HCT116 (cell line): ENCODE results near the gene CHRNB4. TPM values are rescaled to one million over a fixed set of nuclear protein-coding genes. Genes with fewer than 3 reads are reported as not detected.

Experiments
- ATAC-seq: fragments of 200-7000 bp; cut with Tn5 transposase; 2 replicates; pipeline ENCODE4 v1.9.1; 2020; ENCODE audit warnings: mild to moderate bottlenecking, moderate library complexity
- BruUV-seq: library from RNA; stranded (reverse); fragments of 400-500 nt; replicated peaks from 2 replicates; lab custom pipeline; 2021; lab: Mats Ljungman, UMichigan
- CTCF ChIA-PET: fragments of 300-600 bp; sonication (Branson Sonifier 250); formaldehyde crosslinking; loops from one replicate; lab custom pipeline; 2021; ENCODE audit warnings: antibody characterized with exemption; lab: Charles Lee
- POLR2A ChIA-PET: fragments of 300-600, 350-600 bp; sonication (Branson Sonifier 250); formaldehyde crosslinking; loops from one replicate; lab custom pipeline; 2021; ENCODE audit warnings: antibody characterized with exemption; lab: Charles Lee
- RAD21 ChIA-PET, 2 experiments: fragments of 300-600 bp; sonication (Branson Sonifier 250); formaldehyde crosslinking; loops; one replicate each; lab custom pipeline; 2023; ENCODE audit warnings: low total read pairs in 2 of 2; ENCODE audit not compliant: uncharacterized antibody in 2 of 2, unreplicated experiment in 2 of 2, low non-redundant PET in 1 of 2; lab: Charles Lee
- DNase-seq: peaks from one replicate; pipeline ENCODE4 v3.0.0-alpha.2; 2010; ENCODE audit warnings: low read depth, low spot score
- H2AFZ ChIP-seq: fragments of 200-600 bp; shearing (Covaris generic), sonication (generic); 2 replicates; pipeline ENCODE4 v1.6.1; 2017; ENCODE audit warnings: low read depth, mixed run types, mixed read lengths, antibody characterized with exemption, low read length; ENCODE audit not compliant: poor library complexity, severe bottlenecking
- H3K27ac ChIP-seq: 2 replicates; pipeline ENCODE4 v1.5.1; 2012; ENCODE audit warnings: low read depth, low read length
- H3K27me3 ChIP-seq: fragments of 200-600 bp; sonication (generic); 2 replicates; pipeline ENCODE4 v1.6.1; 2016; ENCODE audit warnings: mixed run types, low read length, mixed read lengths; ENCODE audit not compliant: insufficient read depth
- H3K36me3 ChIP-seq, 2 experiments: fragments of 200-500 bp in 1 of 2; fragments of 200-600 bp in 1 of 2; sonication (Bioruptor generic) in 1 of 2; sonication (generic) in 1 of 2; 2 replicates each; pipeline versions ENCODE4 v1.5.1 to v1.6.1; 2014 to 2016; ENCODE audit warnings: low read length in 2 of 2, inconsistent platforms in 1 of 2, mixed read lengths in 1 of 2, mixed run types in 1 of 2; ENCODE audit not compliant: insufficient read depth in 2 of 2, control insufficient read depth in 1 of 2
- H3K4me1 ChIP-seq, 2 experiments: fragments of 200-600 bp in 1 of 2; sonication (generic) in 1 of 2; 2 replicates each; pipeline versions ENCODE4 v1.5.1 to v1.6.1; 2012 to 2017; ENCODE audit warnings: low read length in 2 of 2, inconsistent platforms in 1 of 2, mild to moderate bottlenecking in 1 of 2, mixed read lengths in 1 of 2, mixed run types in 1 of 2, moderate library complexity in 1 of 2; ENCODE audit not compliant: insufficient read depth in 2 of 2, control insufficient read depth in 1 of 2
- H3K4me2 ChIP-seq: fragments of 200-600 bp; sonication (generic); 2 replicates; pipeline ENCODE4 v1.6.1; 2017; ENCODE audit warnings: mixed run types, low read length, mixed read lengths
- H3K4me3 ChIP-seq, 2 experiments: fragments of 200-600 bp in 1 of 2; sonication (generic) in 1 of 2; replicated peaks in 1 of 2; 2 replicates each; pipeline ENCODE4 v1.5.1; 2011 to 2016; ENCODE audit warnings: low read length in 2 of 2, control low read depth in 1 of 2, low read depth in 1 of 2, mild to moderate bottlenecking in 1 of 2, mixed read lengths in 1 of 2, mixed run types in 1 of 2
- H3K79me2 ChIP-seq: fragments of 200-600 bp; sonication (generic); 2 replicates; pipeline ENCODE4 v1.6.1; 2017; ENCODE audit warnings: mild to moderate bottlenecking, mixed run types, low read length, moderate library complexity, mixed read lengths; ENCODE audit not compliant: insufficient read depth
- H3K9ac ChIP-seq: fragments of 200-600 bp; sonication (generic); 2 replicates; pipeline ENCODE4 v1.6.1; 2016; ENCODE audit warnings: low read length, mixed read lengths
- H3K9me2 ChIP-seq: fragments of 200-600 bp; sonication (generic), shearing (Covaris generic); 2 replicates; pipeline ENCODE4 v1.6.1; 2017; ENCODE audit warnings: mixed run types, mild to moderate bottlenecking, moderate library complexity; ENCODE audit not compliant: insufficient read depth
- H3K9me3 ChIP-seq, 2 experiments: fragments of 200-500 bp in 1 of 2; fragments of 200-600 bp in 1 of 2; sonication (Bioruptor generic) in 1 of 2; sonication (generic) in 1 of 2; 2 replicates each; pipeline ENCODE4 v1.6.1; 2014 to 2017; ENCODE audit warnings: low read length in 2 of 2, mixed read lengths in 2 of 2, inconsistent platforms in 1 of 2, low read depth in 1 of 2, mild to moderate bottlenecking in 1 of 2, mixed run types in 1 of 2, moderate library complexity in 1 of 2; ENCODE audit not compliant: control insufficient read depth in 1 of 2, insufficient read depth in 1 of 2
- H4K20me1 ChIP-seq: fragments of 200-600 bp; sonication (generic), shearing (Covaris generic); 2 replicates; pipeline ENCODE4 v1.6.1; 2017; ENCODE audit warnings: mixed run types, mild to moderate bottlenecking, moderate library complexity; ENCODE audit not compliant: insufficient read depth
- ATF3 ChIP-seq: IDR thresholded peaks from 2 replicates; pipeline ENCODE4 v1.6.1; 2012
- CBX3 ChIP-seq: IDR thresholded peaks from 2 replicates; pipeline ENCODE4 v1.6.1; 2012; ENCODE audit warnings: low read depth
- CTCF ChIP-seq, 3 experiments: fragments of 200-600 bp in 1 of 3; sonication (generic) in 1 of 3; IDR thresholded peaks in 2 of 3; conservative IDR thresholded peaks in 1 of 3; 2 replicates each; pipeline ENCODE4 v1.5.1; 2012 to 2017; ENCODE audit warnings: low read depth in 2 of 3, low read length in 2 of 3, antibody characterized with exemption in 1 of 3, borderline replicate concordance in 1 of 3, control low read depth in 1 of 3, mild to moderate bottlenecking in 1 of 3, mixed read lengths in 1 of 3, mixed run types in 1 of 3, moderate library complexity in 1 of 3; ENCODE audit not compliant: insufficient read depth in 1 of 3
- ELF1 ChIP-seq: IDR thresholded peaks from 2 replicates; pipeline ENCODE4 v1.6.1; 2012; ENCODE audit warnings: low read depth, borderline replicate concordance
- EZH2 ChIP-seq: fragments of 200-600 bp; sonication (generic); IDR thresholded peaks from 2 replicates; pipeline ENCODE4 v1.6.1; 2017; ENCODE audit warnings: antibody characterized with exemption, mixed run types
- FOSL1 ChIP-seq: IDR thresholded peaks from 2 replicates; pipeline ENCODE4 v1.6.1; 2012; ENCODE audit warnings: low read depth
- JUND ChIP-seq: IDR thresholded peaks from 2 replicates; pipeline ENCODE4 v1.6.1; 2012
- MAX ChIP-seq: IDR thresholded peaks from 2 replicates; pipeline ENCODE4 v1.6.1; 2012
- POLR2A ChIP-seq: IDR thresholded peaks from 2 replicates; pipeline ENCODE4 v1.7.0; 2011; ENCODE audit warnings: borderline replicate concordance; ENCODE audit not compliant: insufficient read depth, insufficient read length; ENCODE audit errors: extremely low read depth
- REST ChIP-seq: IDR thresholded peaks from 2 replicates; pipeline ENCODE4 v1.6.1; 2012; ENCODE audit warnings: low read depth
- SP1 ChIP-seq: IDR thresholded peaks from 2 replicates; pipeline ENCODE4 v1.6.1; 2012; ENCODE audit warnings: low read depth
- SRF ChIP-seq: IDR thresholded peaks from 2 replicates; pipeline ENCODE4 v1.6.1; 2012; ENCODE audit warnings: low read depth
- TCF7L2 ChIP-seq: IDR thresholded peaks from 2 replicates; pipeline ENCODE4 v1.7.0; 2011; ENCODE audit warnings: borderline replicate concordance, inconsistent platforms; ENCODE audit not compliant: insufficient read depth, insufficient read length; ENCODE audit errors: extremely low read depth
- ZBTB33 ChIP-seq: IDR thresholded peaks from 2 replicates; pipeline ENCODE4 v1.6.1; 2011; ENCODE audit warnings: mild to moderate bottlenecking, low read length, moderate library complexity; ENCODE audit not compliant: insufficient replicate concordance; ENCODE audit errors: extremely low read depth
- intact Hi-C: fragments of 100-400 bp; cut with micrococcal nuclease; formaldehyde crosslinking; loops from 2 replicates; pipeline ENCODE4 v1.10.0; 2022
- total RNA-seq: library from RNA; stranded (reverse); gene quantifications from one replicate; pipeline ENCODE4 v1.2.1, GENCODE V29; 2021; ENCODE audit not compliant: unreplicated experiment

Gene CHRNB4
- total RNA-seq, 1 experiment from 2014 or later: 2.0 TPM

- CTCF ChIA-PET: no interaction called here
- H3K4me2 ChIP-seq: no peak overlapping the region
Observed at GRCh38 chr15:78685925-78686324, 44.9 kb upstream of the CHRNB4 start.

More at GRCh38 chr15:78685925-78686324, 44.9 kb upstream of the CHRNB4 start:
- DNase-seq (no peak), ATAC-seq (no peak)
- Histone ChIP-seq H3K9me2 (no peaks in the 10 kb centered on the region), H3K36me3 (no peaks in the 10 kb centered on the region), H3K27ac (no peak overlapping the region), H3K4me1 (peaks cover 17 to 22% of the 10 kb centered on the region in 2 experiments), H4K20me1 (no peaks in the 10 kb centered on the region), H3K79me2 (no peaks in the 10 kb centered on the region), H3K4me3 (no peak overlapping the region), H3K27me3 (no peaks in the 10 kb centered on the region), H3K9ac (no peak overlapping the region), H3K9me3 (no peaks in the 10 kb centered on the region), H2AFZ (no peak overlapping the region)
- intact Hi-C loops: no loop called here
- TF ChIP-seq EZH2 (no peak), TCF7L2 (no peak), CTCF (IDR thresholded peaks at IDR 0.05 in 2 of 3, conservative IDR thresholded peaks at IDR 0.05 in 1 of 3; ENCODE audit: borderline replicate concordance in 1 of 3, insufficient read depth in 1 of 3, low read depth in 2 of 3, low read length in 2 of 3) (no peak), SRF (no peak), REST (no peak), FOSL1 (no peak), ATF3 (no peak), MAX (no peak), SP1 (no peak), ZBTB33 (no peak), ELF1 (no peak), JUND (no peak), POLR2A (no peak), CBX3 (no peak)
- RAD21 ChIA-PET: no interaction called here
- no TSS peak for BruUV-seq
- POLR2A ChIA-PET: interaction anchor here (0.6 kb wide), 1 partner anchor 355 kb away, joined by 6 read pairs; no protein-coding TSS in a partner anchor
